ENCODE results near the gene LTF. TPM values are rescaled to one million over a fixed set of nuclear protein-coding genes. Genes with fewer than 3 reads are reported as not detected.

LTF gene
- polyA plus RNA-seq, 1 donor from 2014 or later: not detected

DNA sequence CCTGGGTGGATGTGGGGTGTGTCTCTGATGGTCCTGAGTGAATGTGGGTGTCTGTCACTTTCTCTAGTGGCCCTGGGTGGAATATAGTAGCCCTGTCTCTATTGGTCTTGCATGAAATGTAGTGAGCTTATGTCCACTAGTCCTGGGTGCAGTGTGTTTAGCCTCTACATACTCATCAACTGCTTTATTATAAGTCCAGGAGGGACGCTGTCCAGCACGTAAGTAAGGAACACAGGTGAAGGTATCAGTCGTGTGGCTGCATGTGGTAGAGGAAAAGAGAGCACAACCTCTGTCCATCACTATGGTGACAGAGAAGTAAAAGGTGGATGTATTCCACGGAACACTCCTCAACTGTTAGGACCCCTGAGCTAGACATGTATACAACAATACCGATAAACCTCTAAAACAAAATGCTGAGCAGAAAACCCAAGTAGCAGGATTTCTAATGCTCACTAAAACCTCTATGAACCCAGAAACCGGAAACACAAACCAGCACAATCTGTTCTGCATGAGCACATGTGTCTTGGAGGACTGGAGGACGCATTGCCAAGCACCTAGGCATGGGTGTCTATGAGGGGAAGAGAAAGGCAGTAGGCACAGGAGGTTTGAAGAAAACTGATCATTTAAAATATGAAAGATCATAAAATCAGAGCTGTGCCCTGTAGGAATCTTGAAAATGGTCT is 11.0 kb downstream of the LTF start:
- no peaks in the 10 kb centered on the region for H3K9me2 ChIP-seq (ENCODE audit: insufficient read depth, low read length)
- H3K4me2 ChIP-seq (ENCODE audit: low read length): no peak overlapping the region
- no peaks in the 10 kb centered on the region for H3K27me3 ChIP-seq (ENCODE audit: insufficient read depth, low read depth, low read length)
- H3K36me3 ChIP-seq (ENCODE audit: insufficient read depth, low read length): no peaks in the 10 kb centered on the region
- H3K9me3 ChIP-seq (ENCODE audit: low read length): no peaks in the 10 kb centered on the region
- no peak overlapping the region for H2AFZ ChIP-seq (ENCODE audit: low read depth, low read length)
- H4K20me1 ChIP-seq (ENCODE audit: insufficient read depth): no peaks in the 10 kb centered on the region
- TF ChIP-seq TAF1 (IDR thresholded peaks at IDR 0.05; ENCODE audit: low read depth) (no peak), EP300 (conservative IDR thresholded peaks at IDR 0.05; ENCODE audit: poor library complexity, severe bottlenecking) (no peak), SMC3 (conservative IDR thresholded peaks at IDR 0.05; ENCODE audit: poor library complexity) (no peak), POLR2AphosphoS5 (IDR thresholded peaks at IDR 0.05) (no peak)
- TF ChIP-seq, protein P1, sequence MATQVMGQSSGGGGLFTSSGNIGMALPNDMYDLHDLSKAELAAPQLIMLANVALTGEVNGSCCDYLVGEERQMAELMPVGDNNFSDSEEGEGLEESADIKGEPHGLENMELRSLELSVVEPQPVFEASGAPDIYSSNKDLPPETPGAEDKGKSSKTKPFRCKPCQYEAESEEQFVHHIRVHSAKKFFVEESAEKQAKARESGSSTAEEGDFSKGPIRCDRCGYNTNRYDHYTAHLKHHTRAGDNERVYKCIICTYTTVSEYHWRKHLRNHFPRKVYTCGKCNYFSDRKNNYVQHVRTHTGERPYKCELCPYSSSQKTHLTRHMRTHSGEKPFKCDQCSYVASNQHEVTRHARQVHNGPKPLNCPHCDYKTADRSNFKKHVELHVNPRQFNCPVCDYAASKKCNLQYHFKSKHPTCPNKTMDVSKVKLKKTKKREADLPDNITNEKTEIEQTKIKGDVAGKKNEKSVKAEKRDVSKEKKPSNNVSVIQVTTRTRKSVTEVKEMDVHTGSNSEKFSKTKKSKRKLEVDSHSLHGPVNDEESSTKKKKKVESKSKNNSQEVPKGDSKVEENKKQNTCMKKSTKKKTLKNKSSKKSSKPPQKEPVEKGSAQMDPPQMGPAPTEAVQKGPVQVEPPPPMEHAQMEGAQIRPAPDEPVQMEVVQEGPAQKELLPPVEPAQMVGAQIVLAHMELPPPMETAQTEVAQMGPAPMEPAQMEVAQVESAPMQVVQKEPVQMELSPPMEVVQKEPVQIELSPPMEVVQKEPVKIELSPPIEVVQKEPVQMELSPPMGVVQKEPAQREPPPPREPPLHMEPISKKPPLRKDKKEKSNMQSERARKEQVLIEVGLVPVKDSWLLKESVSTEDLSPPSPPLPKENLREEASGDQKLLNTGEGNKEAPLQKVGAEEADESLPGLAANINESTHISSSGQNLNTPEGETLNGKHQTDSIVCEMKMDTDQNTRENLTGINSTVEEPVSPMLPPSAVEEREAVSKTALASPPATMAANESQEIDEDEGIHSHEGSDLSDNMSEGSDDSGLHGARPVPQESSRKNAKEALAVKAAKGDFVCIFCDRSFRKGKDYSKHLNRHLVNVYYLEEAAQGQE (IDR thresholded peaks at IDR 0.05; ENCODE audit: borderline replicate concordance): no peak
- H3K27ac ChIP-seq (ENCODE audit: low read length): no peak overlapping the region
- no peak overlapping the region for H3K9ac ChIP-seq (ENCODE audit: low read length)
- no peaks in the 10 kb centered on the region for H3K79me2 ChIP-seq (replicated peaks; ENCODE audit: insufficient read depth, low read length)
- H3K4me3 ChIP-seq (ENCODE audit: low read length): no peak overlapping the region
- no peaks in the 10 kb centered on the region for H3F3A ChIP-seq (ENCODE audit: insufficient read depth, low read length, poor library complexity, severe bottlenecking)

DNA sequence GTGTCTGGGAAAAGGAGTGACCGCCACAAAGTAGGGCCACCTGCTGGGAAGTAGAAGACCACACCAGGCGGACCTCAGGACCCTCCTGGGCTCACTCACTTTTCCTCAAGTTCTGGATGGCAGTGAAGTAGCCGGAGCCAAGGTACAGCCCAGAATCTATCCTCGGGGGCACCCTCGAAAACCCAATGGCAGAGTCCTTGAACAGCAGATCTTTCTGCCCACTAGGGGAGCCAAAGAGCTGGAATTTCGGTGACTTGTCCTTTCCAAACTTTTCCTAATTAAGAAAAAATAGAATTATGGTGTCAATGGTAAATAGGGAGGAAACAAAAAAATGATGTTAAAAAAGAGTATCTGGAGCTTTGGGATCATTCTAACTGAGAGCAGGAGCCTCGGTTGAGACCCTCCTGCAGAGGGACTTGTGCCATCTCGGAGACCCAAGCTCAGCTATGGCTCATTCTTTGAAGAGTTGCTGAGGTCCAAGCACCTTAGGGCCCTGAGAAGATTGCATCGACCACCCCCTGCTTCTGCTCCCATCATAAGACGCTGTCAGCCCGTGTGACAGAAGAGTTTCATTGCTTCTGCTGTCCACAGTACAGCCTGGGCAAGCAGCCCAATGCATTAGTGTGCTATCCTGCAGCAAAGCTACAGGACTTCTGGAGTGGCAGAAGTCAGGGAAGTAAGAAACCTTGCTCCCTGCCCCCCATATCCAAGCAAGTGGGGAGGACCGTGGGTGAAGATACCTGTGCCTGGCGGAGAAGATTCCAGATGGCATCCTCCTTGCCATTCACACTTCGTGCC is 14.8 kb downstream of the LTF start:
- no peaks in the 10 kb centered on the region for H3K79me2 ChIP-seq (replicated peaks; ENCODE audit: insufficient read depth, low read length)
- H3K27ac ChIP-seq (ENCODE audit: low read length): no peak overlapping the region
- no peaks in the 10 kb centered on the region for H3F3A ChIP-seq (ENCODE audit: insufficient read depth, low read length, poor library complexity, severe bottlenecking)
- H3K4me2 ChIP-seq (ENCODE audit: low read length): no peak overlapping the region
- H3K36me3 ChIP-seq (ENCODE audit: insufficient read depth, low read length): no peaks in the 10 kb centered on the region
- no peak overlapping the region for H3K4me3 ChIP-seq (ENCODE audit: low read length)
- no peak overlapping the region for H2AFZ ChIP-seq (ENCODE audit: low read depth, low read length)
- H3K9me3 ChIP-seq (ENCODE audit: low read length): no peaks in the 10 kb centered on the region
- H3K9me2 ChIP-seq (ENCODE audit: insufficient read depth, low read length): no peaks in the 10 kb centered on the region
- TF ChIP-seq EZH2 (IDR thresholded peaks at IDR 0.05; ENCODE audit: borderline replicate concordance, insufficient read depth, low read length, poor library complexity, severe bottlenecking) (no peak), POLR2AphosphoS5 (IDR thresholded peaks at IDR 0.05) (no peak), EP300 (conservative IDR thresholded peaks at IDR 0.05; ENCODE audit: poor library complexity, severe bottlenecking) (no peak), TAF1 (IDR thresholded peaks at IDR 0.05; ENCODE audit: low read depth) (no peak)
- TF ChIP-seq, protein P1 (IDR thresholded peaks at IDR 0.05; ENCODE audit: borderline replicate concordance): no peak
- TF ChIP-seq, protein P2, sequence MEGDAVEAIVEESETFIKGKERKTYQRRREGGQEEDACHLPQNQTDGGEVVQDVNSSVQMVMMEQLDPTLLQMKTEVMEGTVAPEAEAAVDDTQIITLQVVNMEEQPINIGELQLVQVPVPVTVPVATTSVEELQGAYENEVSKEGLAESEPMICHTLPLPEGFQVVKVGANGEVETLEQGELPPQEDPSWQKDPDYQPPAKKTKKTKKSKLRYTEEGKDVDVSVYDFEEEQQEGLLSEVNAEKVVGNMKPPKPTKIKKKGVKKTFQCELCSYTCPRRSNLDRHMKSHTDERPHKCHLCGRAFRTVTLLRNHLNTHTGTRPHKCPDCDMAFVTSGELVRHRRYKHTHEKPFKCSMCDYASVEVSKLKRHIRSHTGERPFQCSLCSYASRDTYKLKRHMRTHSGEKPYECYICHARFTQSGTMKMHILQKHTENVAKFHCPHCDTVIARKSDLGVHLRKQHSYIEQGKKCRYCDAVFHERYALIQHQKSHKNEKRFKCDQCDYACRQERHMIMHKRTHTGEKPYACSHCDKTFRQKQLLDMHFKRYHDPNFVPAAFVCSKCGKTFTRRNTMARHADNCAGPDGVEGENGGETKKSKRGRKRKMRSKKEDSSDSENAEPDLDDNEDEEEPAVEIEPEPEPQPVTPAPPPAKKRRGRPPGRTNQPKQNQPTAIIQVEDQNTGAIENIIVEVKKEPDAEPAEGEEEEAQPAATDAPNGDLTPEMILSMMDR (IDR thresholded peaks at IDR 0.05; ENCODE audit: poor library complexity, severe bottlenecking): no peak
- H4K20me1 ChIP-seq (ENCODE audit: insufficient read depth): no peaks in the 10 kb centered on the region
- H3K27me3 ChIP-seq (ENCODE audit: insufficient read depth, low read depth, low read length): no peaks in the 10 kb centered on the region
- H3K9ac ChIP-seq (ENCODE audit: low read length): no peak overlapping the region
